Loucy (cell line): ENCODE measurements around the gene TJP3.

Experiments used
- EZH2phosphoT487 ChIP-seq: fragments of 200-600 bp; IDR thresholded peaks from 2 replicates; pipeline ENCODE4 v1.6.1; 2018; ENCODE audit warnings: antibody characterized with exemption, mild to moderate bottlenecking, moderate library complexity, borderline replicate concordance
- TF ChIP-seq, protein P1 (sequence below): fragments of 200-600 bp; sonication (generic); conservative IDR thresholded peaks from 2 replicates; pipeline ENCODE4 v1.5.1; 2014; ENCODE audit warnings: mild to moderate bottlenecking, antibody characterized with exemption, low read length

DNA sequence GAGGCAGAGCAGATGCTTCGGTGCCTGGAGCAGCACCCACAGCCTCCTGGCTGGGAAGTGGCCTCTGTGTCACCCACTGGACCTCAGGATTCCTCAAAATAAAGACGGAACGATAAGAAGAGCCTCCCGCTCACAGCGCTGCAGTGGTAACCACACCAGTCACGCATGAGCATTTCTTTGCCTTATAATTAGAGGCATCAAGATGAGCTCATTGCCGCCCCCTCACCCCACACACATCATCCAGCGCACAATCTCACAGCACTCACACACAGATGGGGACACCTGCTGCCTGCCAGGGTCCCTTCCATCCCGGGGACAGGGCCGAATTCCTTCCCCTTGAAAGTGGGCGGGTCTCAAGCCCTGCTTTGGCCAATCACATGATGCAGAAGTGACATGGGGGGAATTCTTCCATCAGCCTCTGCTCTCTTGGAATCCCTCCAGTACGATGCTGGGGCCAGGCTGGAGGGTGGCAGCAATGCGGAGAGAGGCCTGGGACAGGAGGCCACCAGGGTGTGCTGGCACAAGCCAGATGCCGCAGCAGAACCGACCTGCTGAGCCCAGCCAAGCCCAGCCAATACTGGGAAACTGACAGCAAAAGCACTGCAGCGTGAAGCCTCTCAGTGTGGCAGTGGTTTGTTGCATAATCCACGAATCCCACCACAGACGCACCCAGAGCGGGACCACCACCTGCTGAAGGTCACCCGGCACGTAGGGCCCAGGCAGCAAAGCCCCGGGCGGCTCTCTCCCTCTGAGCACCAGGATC, 23.9 kb upstream of the TJP3 start:
- TF ChIP-seq, protein P1, sequence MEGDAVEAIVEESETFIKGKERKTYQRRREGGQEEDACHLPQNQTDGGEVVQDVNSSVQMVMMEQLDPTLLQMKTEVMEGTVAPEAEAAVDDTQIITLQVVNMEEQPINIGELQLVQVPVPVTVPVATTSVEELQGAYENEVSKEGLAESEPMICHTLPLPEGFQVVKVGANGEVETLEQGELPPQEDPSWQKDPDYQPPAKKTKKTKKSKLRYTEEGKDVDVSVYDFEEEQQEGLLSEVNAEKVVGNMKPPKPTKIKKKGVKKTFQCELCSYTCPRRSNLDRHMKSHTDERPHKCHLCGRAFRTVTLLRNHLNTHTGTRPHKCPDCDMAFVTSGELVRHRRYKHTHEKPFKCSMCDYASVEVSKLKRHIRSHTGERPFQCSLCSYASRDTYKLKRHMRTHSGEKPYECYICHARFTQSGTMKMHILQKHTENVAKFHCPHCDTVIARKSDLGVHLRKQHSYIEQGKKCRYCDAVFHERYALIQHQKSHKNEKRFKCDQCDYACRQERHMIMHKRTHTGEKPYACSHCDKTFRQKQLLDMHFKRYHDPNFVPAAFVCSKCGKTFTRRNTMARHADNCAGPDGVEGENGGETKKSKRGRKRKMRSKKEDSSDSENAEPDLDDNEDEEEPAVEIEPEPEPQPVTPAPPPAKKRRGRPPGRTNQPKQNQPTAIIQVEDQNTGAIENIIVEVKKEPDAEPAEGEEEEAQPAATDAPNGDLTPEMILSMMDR: no peak
- no peak for TF ChIP-seq EZH2phosphoT487
